ENCODE results near the gene CLCN7. TPM values are rescaled to one million over a fixed set of nuclear protein-coding genes. Genes with fewer than 3 reads are reported as not detected.

CLCN7 gene
- total and polyA plus RNA-seq, 2 of the 4 experiments (the other 2 are of a cell fraction), result 10.8 to 45.2 TPM

- Histone ChIP-seq H2AK5ac (ENCODE audit: low read depth, low read length) (no peak overlapping the region), H3K18ac (ENCODE audit: low read depth, low read length) (no peak overlapping the region), H3K4me3 (ENCODE audit: insufficient read depth, low read depth, low read length) (no peak overlapping the region), H2AFZ (replicated peaks; ENCODE audit: low read length, poor library complexity) (no peak overlapping the region), H3K14ac (replicated peaks; ENCODE audit: low read depth, low read length) (no peak overlapping the region), H3K4ac (ENCODE audit: low read depth, low read length) (no peak overlapping the region), H3K27ac (ENCODE audit: insufficient read depth, low read length) (no peak overlapping the region), H2BK20ac (ENCODE audit: low read depth, low read length) (no peak overlapping the region), H4K8ac (ENCODE audit: low read depth in 2 of 2, low read length in 2 of 2) (no peak overlapping the region), H3K4me1 (ENCODE audit: control insufficient read depth, insufficient read depth, low read length) (no peaks in the 10 kb centered on the region), H3K9me3 (ENCODE audit: control insufficient read depth, insufficient read depth, low read length) (no peaks in the 10 kb centered on the region), H2AK9ac (replicated peaks; ENCODE audit: low read depth, low read length, poor library complexity) (no peak overlapping the region), H3K79me1 (ENCODE audit: low read depth in 1 of 2, low read length in 2 of 2) (no peaks in the 10 kb centered on the region), H3K27me3 (ENCODE audit: control insufficient read depth, insufficient read depth, low read length) (no peaks in the 10 kb centered on the region), H3K36me3 (ENCODE audit: control insufficient read depth, insufficient read depth, low read length) (peaks cover 9% of the 10 kb centered on the region; the same call in 1 of the 2 replicates), H4K5ac (ENCODE audit: low read depth, low read length) (no peak overlapping the region), H3K23ac (ENCODE audit: low read depth, low read length) (no peak overlapping the region), H3K56ac (ENCODE audit: extremely low read depth, insufficient read depth, low read length) (no peak overlapping the region), H3K9me1 (ENCODE audit: insufficient read depth, low read length) (peaks cover 4% of the 10 kb centered on the region; the same call in 1 of the 2 replicates), H3K9ac (ENCODE audit: low read depth, low read length) (no peak overlapping the region), H2BK5ac (ENCODE audit: low read depth, low read length, poor library complexity, severe bottlenecking) (no peak overlapping the region), H4K20me1 (ENCODE audit: insufficient read depth, low read length) (no peaks in the 10 kb centered on the region), H2BK15ac (ENCODE audit: low read depth, low read length) (no peak overlapping the region), H2BK120ac (ENCODE audit: low read depth, low read length) (no peak overlapping the region), H3K4me2 (ENCODE audit: low read depth, low read length) (no peak overlapping the region), H4K91ac (ENCODE audit: insufficient read depth, low read depth, low read length) (no peak overlapping the region)
- BruUV-seq (replicated peaks), result no TSS peak
- TF ChIP-seq MAFK (IDR thresholded peaks at IDR 0.05; ENCODE audit: low read depth, low read length) (no peak), POLR2A (IDR thresholded peaks at IDR 0.05; ENCODE audit: low read depth, low read length) (no peak), RFX5 (IDR thresholded peaks at IDR 0.05; ENCODE audit: low read depth, low read length) (no peak), SMC3 (IDR thresholded peaks at IDR 0.05; ENCODE audit: low read depth, low read length) (no peak), BHLHE40 (IDR thresholded peaks at IDR 0.05; ENCODE audit: low read depth, low read length) (no peak)
- dilution Hi-C loops (cut with HindIII; ENCODE audit: low sequenced_read_pairs, unreplicated experiment), result no loop called here
- intact Hi-C loops (cut with micrococcal nuclease), result no loop called here
- ChIA-PET POLR2A (ENCODE audit: unreplicated experiment) (no interaction called here), CTCF (no interaction called here)
- 93% methylated on average over 13 of the region's 30 CpGs; no CpG with 5 or more reads in 1 of the 2 experiments for whole genome bisulfite sequencing, 2 experiments (ENCODE audit: extremely low coverage in 2 of 2, insufficient read length in 1 of 2)
- ATAC-seq (ENCODE audit: low read depth) (no peak), DNase-seq (no peak)
- in situ Hi-C loops (cut with MboI; ENCODE audit: low sequenced_read_pairs), result no loop called here
Observed at GRCh38 chr16:1523581-1524245, 48.9 kb upstream of the CLCN7 start.

Data from IMR-90 (cell line).